HepG2 (cell line): ENCODE results near the gene USE1. TPM values are rescaled to one million over a fixed set of nuclear protein-coding genes. Genes with fewer than 3 reads are reported as not detected.

ENCODE experiments used
- ATAC-seq: fragments of 200-7000 bp; cut with Tn5 transposase; 3 replicates; pipeline ENCODE4 v1.9.1; 2020; ENCODE audit warnings: mild to moderate bottlenecking, moderate library complexity
- Bru-seq: library from RNA; stranded (reverse); fragments of 400-500 nt; gene quantifications from one replicate; lab custom pipeline; 2021; lab: Mats Ljungman, UMichigan
- BruChase-seq, 2 experiments: library from RNA; stranded (reverse); fragments of 400-500 nt; gene quantifications; one replicate each; lab custom pipeline; 2021; lab: Mats Ljungman, UMichigan
- BruUV-seq: library from RNA; stranded (reverse); fragments of 400-500 nt; replicated peaks from 2 replicates; lab custom pipeline; 2021; lab: Mats Ljungman, UMichigan
- CTCF ChIA-PET: fragments of 300-600 bp; formaldehyde crosslinking; extraction: SDS; loops from one replicate; lab custom pipeline; 2021; ENCODE audit warnings: low total read pairs, inconsistent platforms, low intra/inter-chr PET ratio; lab: Yijun Ruan, JAX
- POLR2A ChIA-PET: fragments of 350-600 bp; sonication (Branson Sonifier 250); formaldehyde crosslinking; loops from one replicate; lab custom pipeline; 2020; ENCODE audit warnings: antibody characterized with exemption, inconsistent platforms; lab: Yijun Ruan, JAX
- DNase-seq: peaks from one replicate; pipeline ENCODE4 v3.0.0-alpha.2; 2015; ENCODE audit warnings: low spot score
- FAIRE-seq: peaks from 3 replicates; lab custom pipeline; 2011; peaks lifted over from hg19 to GRCh38; lab: Jason Lieb, UNC
- H2AFZ ChIP-seq: one replicate; pipeline ENCODE4 v1.6.1; 2011; ENCODE audit warnings: low read length, inconsistent platforms
- H3K27ac ChIP-seq: fragments of 300-600 bp; 3 replicates; pipeline ENCODE4 v1.8.0; 2011; ENCODE audit warnings: mixed run types, mild to moderate bottlenecking, mixed read lengths, low read length, inconsistent platforms; ENCODE audit not compliant: insufficient read depth; ENCODE audit errors: extremely low read length
- H3K27me3 ChIP-seq, 2 experiments: fragments of 200-600 bp in 1 of 2; 2 replicates in 1 of 2; 3 replicates in 1 of 2; pipeline versions ENCODE4 v1.6.0 to v1.8.0; 2011; ENCODE audit warnings: low read length in 2 of 2, mild to moderate bottlenecking in 2 of 2, moderate library complexity in 2 of 2, inconsistent platforms in 1 of 2; ENCODE audit not compliant: insufficient read depth in 2 of 2, control insufficient read depth in 1 of 2
- H3K36me3 ChIP-seq, 2 experiments: fragments of 200-600 bp in 1 of 2; replicated peaks in 1 of 2; 2 replicates in 1 of 2; 3 replicates in 1 of 2; pipeline versions ENCODE4 v1.5.1 to v1.8.0; 2011; ENCODE audit warnings: low read length in 2 of 2, inconsistent platforms in 1 of 2; ENCODE audit not compliant: insufficient read depth in 2 of 2, control insufficient read depth in 1 of 2
- H3K4me1 ChIP-seq: 2 replicates; pipeline ENCODE4 v1.5.1; 2012; ENCODE audit warnings: low read length, inconsistent platforms; ENCODE audit not compliant: insufficient read depth
- H3K4me2 ChIP-seq: 2 replicates; pipeline ENCODE4 v1.6.0; 2011; ENCODE audit warnings: low read depth, low read length, inconsistent platforms
- H3K4me3 ChIP-seq, 3 experiments: fragments of 200-600 bp in 1 of 3; sonication (generic), shearing (Covaris generic) in 1 of 3; replicated peaks in 1 of 3; 2 replicates each; pipeline ENCODE4 v1.5.1; 2011 to 2016; ENCODE audit warnings: low read length in 3 of 3, inconsistent platforms in 2 of 3, low read depth in 2 of 3, mild to moderate bottlenecking in 2 of 3, control low read depth in 1 of 3, mixed read lengths in 1 of 3; ENCODE audit not compliant: insufficient read depth in 1 of 3
- H3K79me2 ChIP-seq: one replicate; pipeline ENCODE4 v1.6.1; 2011; ENCODE audit warnings: low read length, inconsistent platforms; ENCODE audit not compliant: insufficient read depth
- H3K9ac ChIP-seq: 2 replicates; pipeline ENCODE4 v1.6.0; 2011; ENCODE audit warnings: mild to moderate bottlenecking, low read depth, low read length, inconsistent platforms; ENCODE audit not compliant: insufficient read depth
- H3K9me3 ChIP-seq: 2 replicates; pipeline ENCODE4 v1.5.1; 2012; ENCODE audit warnings: mild to moderate bottlenecking, low read length
- H4K20me1 ChIP-seq: 2 replicates; pipeline ENCODE4 v1.6.0; 2011; ENCODE audit warnings: inconsistent platforms, mild to moderate bottlenecking, low read length, moderate library complexity; ENCODE audit not compliant: insufficient read depth
- ATF1 ChIP-seq: IDR thresholded peaks from 2 replicates; pipeline ENCODE4 v1.6.1; 2016; ENCODE audit warnings: mild to moderate bottlenecking, control low read depth
- ELF3 ChIP-seq: IDR thresholded peaks from 2 replicates; pipeline ENCODE4 v1.6.1; 2016; ENCODE audit warnings: missing genetic modification reagents, missing compliant biosample characterization
- ETV6 ChIP-seq: sonication (generic); formaldehyde crosslinking; conservative IDR thresholded peaks from 2 replicates; pipeline ENCODE4 v1.4.0; 2020; ENCODE audit warnings: missing genetic modification reagents
- IKZF5 ChIP-seq: IDR thresholded peaks from 2 replicates; pipeline ENCODE4 v1.6.1; 2018; ENCODE audit warnings: missing genetic modification reagents, mild to moderate bottlenecking, missing compliant biosample characterization
- JUN ChIP-seq: sonication (generic); formaldehyde crosslinking; IDR thresholded peaks from 2 replicates; pipeline ENCODE4 v1.4.0; 2020; ENCODE audit warnings: mild to moderate bottlenecking, missing genetic modification reagents
- KDM3A ChIP-seq: IDR thresholded peaks from 2 replicates; pipeline ENCODE4 v1.6.1; 2018; ENCODE audit warnings: low read depth, missing compliant biosample characterization
- MAFF ChIP-seq: IDR thresholded peaks from 2 replicates; pipeline ENCODE4 v1.6.1; 2011; ENCODE audit warnings: low read depth, low read length, improper control_type of control experiment
- MEIS1 ChIP-seq: sonication (generic); formaldehyde crosslinking; IDR thresholded peaks from 2 replicates; pipeline ENCODE4 v1.9.0; 2021; ENCODE audit warnings: mild to moderate bottlenecking, missing genetic modification reagents, moderate library complexity, borderline replicate concordance
- NFYB ChIP-seq: sonication (generic); formaldehyde crosslinking; IDR thresholded peaks from 2 replicates; pipeline ENCODE4 v1.4.0; 2020; ENCODE audit warnings: missing genetic modification reagents
- PCBP1 ChIP-seq: fragments of 200-400 bp; formaldehyde crosslinking; IDR thresholded peaks from 2 replicates; pipeline ENCODE4 v1.6.1; 2017; ENCODE audit warnings: mild to moderate bottlenecking, low read depth, low read length, borderline replicate concordance
- POLR2AphosphoS5 ChIP-seq: IDR thresholded peaks from 2 replicates; pipeline ENCODE4 v1.6.1; 2012; ENCODE audit warnings: low read depth, low read length
- STAG1 ChIP-seq: sonication (generic); formaldehyde crosslinking; IDR thresholded peaks from 2 replicates; pipeline ENCODE4 v1.4.0; 2020; ENCODE audit warnings: missing genetic modification reagents
- TGIF2 ChIP-seq: IDR thresholded peaks from 2 replicates; pipeline ENCODE4 v1.6.1; 2016; ENCODE audit warnings: control low read depth, missing compliant biosample characterization
- ZNF503 ChIP-seq: sonication (generic); formaldehyde crosslinking; IDR thresholded peaks from 2 replicates; pipeline ENCODE4 v1.4.0; 2020; ENCODE audit warnings: missing genetic modification reagents
- ZNF772 ChIP-seq: sonication (generic); formaldehyde crosslinking; IDR thresholded peaks from 2 replicates; pipeline ENCODE4 v1.5.0; 2020; ENCODE audit warnings: mild to moderate bottlenecking, missing genetic modification reagents
- ZNF773 ChIP-seq: sonication (generic); formaldehyde crosslinking; IDR thresholded peaks from 2 replicates; pipeline ENCODE4 v1.4.0; 2020; ENCODE audit warnings: missing genetic modification reagents, borderline replicate concordance
- whole genome bisulfite sequencing: methylation state at CpG from one replicate; pipeline ENCODE4 v1.1.6; 2017; ENCODE audit warnings: low lambda C conversion rate; 5-methylcytosine and 5-hydroxymethylcytosine counted together
- in situ Hi-C: cut with HindIII; loops from 2 replicates; pipeline ENCODE4 v1.10.0; 2017; ENCODE audit warnings: low pct_unique_long_range_greater_than_20kb; ENCODE audit not compliant: extremely low pct_ligation_motif_present
- intact Hi-C: fragments of 100-400 bp; cut with micrococcal nuclease; formaldehyde crosslinking; loops from one replicate; pipeline ENCODE4 v1.10.0; 2022; ENCODE audit not compliant: unreplicated experiment
- long read RNA-seq, 2 experiments: library from RNA in 1 of 2; library from polyadenylated mRNA in 1 of 2; stranded (forward) in 1 of 2; unstranded in 1 of 2; transcript quantifications; one replicate each; pipeline ENCODE4 v2.0.0, GENCODE V29; 2019 to 2022
- polyA minus RNA-seq, 3 experiments: library from RNA; depleted of rRNA, polyadenylated mRNA; stranded (reverse); fragments of >200 nt; gene quantifications; 2 replicates each; pipeline ENCODE4 v1.2.3, GENCODE V29; 2011; ENCODE audit warnings: low replicate concordance in 1 of 3
- polyA plus RNA-seq, 8 experiments: library from polyadenylated mRNA; depleted of rRNA in 3 of 8; stranded (reverse) in 7 of 8; unstranded in 1 of 8; fragments of >200 nt; fragmentation: Illumina TruSeq in 4 of 8; extraction: Trizol in 4 of 8; gene quantifications; 2 replicates each; pipeline versions ENCODE4 v1.2.1 to v1.2.3, GENCODE V29; 2011 to 2016; ENCODE audit warnings: low read depth in 4 of 8, missing spikeins in 1 of 8, mixed read lengths in 1 of 8; ENCODE audit not compliant: insufficient read depth in 1 of 8
- total RNA-seq, 5 experiments: library from RNA; depleted of rRNA; stranded (reverse); fragments of >200 nt; fragmentation: Illumina TruSeq; extraction: Trizol; gene quantifications; 2 replicates each; pipeline ENCODE4 v1.2.3, GENCODE V29; 2016; ENCODE audit warnings: low read depth in 1 of 5

USE1 gene
- 9.9 and 10.3 TPM in 2 replicates for total RNA-seq (2016; rRNA removed; fragmentation: Illumina TruSeq; extraction: Trizol)
- 7.1 and 12.3 TPM in 2 replicates for total RNA-seq (2016; cell fraction: cytosol; rRNA removed; fragmentation: Illumina TruSeq; extraction: Trizol; ENCODE audit: low read depth)
- 10.7 and 11.6 TPM in 2 replicates for total RNA-seq (2016; cell fraction: insoluble cytoplasmic fraction; rRNA removed; fragmentation: Illumina TruSeq; extraction: Trizol)
- 12.0 and 15.3 TPM in 2 replicates for total RNA-seq (2016; cell fraction: membrane; rRNA removed; fragmentation: Illumina TruSeq; extraction: Trizol)
- 6.2 and 7.0 TPM in 2 replicates for total RNA-seq (2016; cell fraction: nucleus; rRNA removed; fragmentation: Illumina TruSeq; extraction: Trizol)
- 16.3 and 17.6 TPM in 2 replicates for polyA plus RNA-seq (2011; rRNA removed)
- 16.8 and 22.4 TPM in 2 replicates for polyA plus RNA-seq (2011; cell fraction: cytosol; rRNA removed)
- 10.1 and 12.6 TPM in 2 replicates for polyA plus RNA-seq (2011; cell fraction: nucleus; rRNA removed)
- 9.7 and 10.1 TPM in 2 replicates for polyA plus RNA-seq (2012)
- polyA plus RNA-seq (2016; cell fraction: cytosol; fragmentation: Illumina TruSeq; extraction: Trizol; ENCODE audit: low read depth) = 24.0 and 30.1 TPM in 2 replicates
- polyA plus RNA-seq (2016; cell fraction: insoluble cytoplasmic fraction; fragmentation: Illumina TruSeq; extraction: Trizol; ENCODE audit: low read depth) = 22.5 and 22.6 TPM in 2 replicates
- 21.6 and 24.0 TPM in 2 replicates for polyA plus RNA-seq (2016; cell fraction: membrane; fragmentation: Illumina TruSeq; extraction: Trizol; ENCODE audit: low read depth)
- polyA plus RNA-seq (2016; cell fraction: nucleus; fragmentation: Illumina TruSeq; extraction: Trizol; ENCODE audit: insufficient read depth, low read depth) = 20.5 and 25.4 TPM in 2 replicates
- 10.8 and 31.8 TPM in 2 replicates for polyA minus RNA-seq (2011; rRNA and poly(A)+ RNA removed; ENCODE audit: low replicate concordance)
- 5.4 and 6.4 TPM in 2 replicates for polyA minus RNA-seq (2011; cell fraction: cytosol; rRNA and poly(A)+ RNA removed)
- polyA minus RNA-seq (2011; cell fraction: nucleus; rRNA and poly(A)+ RNA removed) = 8.2 and 9.4 TPM in 2 replicates
- percentile 58 among the genes with signal in this experiment for Bru-seq, nascent RNA
- percentile 59 among the genes with signal in this experiment for BruChase-seq, experiment 1, labeled RNA remaining after a 6-hour chase
- BruChase-seq, experiment 2, labeled RNA remaining after a 2-hour chase = percentile 52 among the genes with signal in this experiment
- long read RNA-seq, experiment 1, partial matches to known transcripts = 1 of 3 reads
- long read RNA-seq, experiment 1, other reads (novel, unspliced or antisense) = 2 of 3 reads
- long read RNA-seq, experiment 2, partial matches to known transcripts = 3 of 14 reads
- long read RNA-seq, experiment 2, other reads (novel, unspliced or antisense) = 9 of 14 reads

- Histone ChIP-seq H3K9ac (peak within 1 kb of the TSS; percentile 99), H2AFZ (no peak within 1 kb of the TSS), H3K4me1 (peaks cover 36% of the 10 kb centered on the region), H3K36me3 (peaks cover 0 to 9% of the 10 kb centered on the region in 2 experiments; a peak in 2 of 5 replicates), H4K20me1 (no peaks in the 10 kb centered on the region), H3K27me3 (no peaks in the 10 kb centered on the region; a peak in 1 of 5 replicates), H3K79me2 (no peaks in the 10 kb centered on the region), H3K4me3 (peak within 1 kb of the TSS; percentile 63 to 94 (median 81)), H3K4me2 (peak within 1 kb of the TSS; percentile 95), H3K27ac (peak within 1 kb of the TSS; percentile 97), H3K9me3 (no peaks in the 10 kb centered on the region)
- TSS peak; percentile 90 for BruUV-seq
- DNase-seq (peak; percentile 86), FAIRE-seq (peak; percentile 71), ATAC-seq (peak; percentile 93)
- CTCF ChIA-PET = no interaction called here
- POLR2A ChIA-PET = interaction anchor here (0.6 to 4.2 kb wide), 31 partner anchors 8 to 644 kb away, joined by 3 to 120 read pairs (median 6); partner anchors contain the start of genes ABHD8, ANO8, BABAM1 and DDA1
- in situ Hi-C loops = no loop called here
- 3% methylated on average over 36 of the region's 56 CpGs for WGBS
- intact Hi-C loops = loop anchor here (1.0 kb wide), 1 partner anchor 88 kb away; the partner anchor contains the start of gene ABHD8
- peak; percentile 51; the same call in 1 of the 2 replicates for TF ChIP-seq ZNF503 (CRISPR knock-in tag)
- peak; percentile 69; the same call in 1 of the 2 replicates for TF ChIP-seq ATF1 (CRISPR knock-in tag)
- TF ChIP-seq ZNF773 (CRISPR knock-in tag) = no peak
- no peak; the same call in 1 of the 2 replicates for TF ChIP-seq ETV6 (CRISPR knock-in tag)
- TF ChIP-seq ZNF772 (CRISPR knock-in tag) = peak; percentile 65
- no peak for TF ChIP-seq KDM3A (CRISPR knock-in tag)
- TF ChIP-seq MAFF = no peak
- TF ChIP-seq STAG1 = peak; percentile 16; the same call in 1 of the 2 replicates
- peak; percentile 95 for TF ChIP-seq PCBP1
- peak; percentile 58 for TF ChIP-seq NFYB (CRISPR knock-in tag)
- peak; percentile 91 for TF ChIP-seq ELF3 (CRISPR knock-in tag)
- TF ChIP-seq TGIF2 (CRISPR knock-in tag) = peak; percentile 60; the same call in 1 of the 2 replicates
- peak; percentile 49; the same call in 1 of the 2 replicates for TF ChIP-seq IKZF5 (CRISPR knock-in tag)
- peak; percentile 70 for TF ChIP-seq POLR2AphosphoS5
- TF ChIP-seq MEIS1 (CRISPR knock-in tag) = no peak
- TF ChIP-seq JUN (CRISPR knock-in tag) = no peak
These were observed at the start of gene USE1 for GRCh38 chr19:17215127-17215971. USE1 (plus strand) TSS chr19:17215357; CDS start chr19:17215406, 49 bp downstream.
